SU-DHL-6 (cell line): ENCODE measurements around the gene INAFM2.

ENCODE experiments used
- H2AFZ ChIP-seq: fragments of 200-600 bp; sonication (generic); 2 replicates; pipeline ENCODE4 v1.6.1; 2014; ENCODE audit warnings: low read depth, mild to moderate bottlenecking, moderate library complexity, mixed read lengths, antibody characterized with exemption, low read length; ENCODE audit not compliant: severe bottlenecking
- H3F3A ChIP-seq: fragments of 200-600 bp; shearing (Covaris generic); 2 replicates; pipeline ENCODE4 v1.6.0; 2016; ENCODE audit warnings: antibody characterized with exemption, mild to moderate bottlenecking; ENCODE audit not compliant: insufficient read depth
- H3K27ac ChIP-seq: fragments of 200-600 bp; sonication (generic); 2 replicates; pipeline ENCODE4 v1.5.1; 2016; ENCODE audit warnings: low read depth, mild to moderate bottlenecking, low read length, moderate library complexity, mixed read lengths
- H3K27me3 ChIP-seq: fragments of 200-600 bp; sonication (generic), shearing (Covaris generic); 2 replicates; pipeline ENCODE4 v1.6.0; 2014; ENCODE audit warnings: mild to moderate bottlenecking, low read length
- H3K36me3 ChIP-seq: fragments of 200-600 bp; sonication (generic); 2 replicates; pipeline ENCODE4 v1.6.1; 2014; ENCODE audit warnings: mild to moderate bottlenecking, low read length, mixed read lengths
- H3K4me2 ChIP-seq: fragments of 300-600, 200-600 bp; shearing (Covaris generic), sonication (generic); 2 replicates; pipeline ENCODE4 v1.6.0; 2014; ENCODE audit warnings: low read length, low read depth, mild to moderate bottlenecking; ENCODE audit not compliant: poor library complexity, severe bottlenecking
- H3K4me3 ChIP-seq: fragments of 200-600 bp; sonication (generic); 2 replicates; pipeline ENCODE4 v1.5.1; 2014; ENCODE audit warnings: antibody characterized with exemption, low read length, mild to moderate bottlenecking, mixed read lengths; ENCODE audit not compliant: insufficient read depth, poor library complexity, severe bottlenecking
- H3K79me2 ChIP-seq: fragments of 200-600 bp; sonication (generic); 2 replicates; pipeline ENCODE4 v1.6.1; 2014; ENCODE audit warnings: mild to moderate bottlenecking, low read length, moderate library complexity; ENCODE audit not compliant: insufficient read depth
- H3K9ac ChIP-seq: fragments of 200-600 bp; sonication (generic); 2 replicates; pipeline ENCODE4 v1.7.0; 2014; ENCODE audit warnings: mild to moderate bottlenecking, low read length
- H3K9me2 ChIP-seq: fragments of 200-600 bp; sonication (generic); replicated peaks from 2 replicates; pipeline ENCODE4 v1.6.1; 2014; ENCODE audit warnings: low read length; ENCODE audit not compliant: insufficient read depth
- H3K9me3 ChIP-seq: fragments of 200-600 bp; sonication (generic); 2 replicates; pipeline ENCODE4 v1.6.1; 2014; ENCODE audit warnings: low read length, mixed read lengths; ENCODE audit not compliant: insufficient read depth
- H4K20me1 ChIP-seq: fragments of 200-600 bp; sonication (generic); 2 replicates; pipeline ENCODE4 v1.6.1; 2014; ENCODE audit warnings: low read depth, mild to moderate bottlenecking, antibody characterized with exemption, low read length, moderate library complexity, mixed read lengths
- EZH2phosphoT487 ChIP-seq: fragments of 200-600 bp; sonication (generic), shearing (Covaris generic); conservative IDR thresholded peaks from 2 replicates; pipeline ENCODE4 v1.6.1; 2018; ENCODE audit warnings: mild to moderate bottlenecking, antibody characterized with exemption, low read length, moderate library complexity, mixed read lengths
- TF ChIP-seq, protein P1 (sequence below): fragments of 200-600 bp; sonication (generic); IDR thresholded peaks from one replicate; pipeline ENCODE4 v1.5.1; 2017; ENCODE audit warnings: antibody characterized with exemption, mild to moderate bottlenecking, low read length, moderate library complexity; ENCODE audit not compliant: insufficient read depth, poor library complexity, severe bottlenecking

INAFM2 gene

GRCh38 chr15:40349163-40349562 lies 25.7 kb downstream of the INAFM2 start:
- TF ChIP-seq, protein P1, sequence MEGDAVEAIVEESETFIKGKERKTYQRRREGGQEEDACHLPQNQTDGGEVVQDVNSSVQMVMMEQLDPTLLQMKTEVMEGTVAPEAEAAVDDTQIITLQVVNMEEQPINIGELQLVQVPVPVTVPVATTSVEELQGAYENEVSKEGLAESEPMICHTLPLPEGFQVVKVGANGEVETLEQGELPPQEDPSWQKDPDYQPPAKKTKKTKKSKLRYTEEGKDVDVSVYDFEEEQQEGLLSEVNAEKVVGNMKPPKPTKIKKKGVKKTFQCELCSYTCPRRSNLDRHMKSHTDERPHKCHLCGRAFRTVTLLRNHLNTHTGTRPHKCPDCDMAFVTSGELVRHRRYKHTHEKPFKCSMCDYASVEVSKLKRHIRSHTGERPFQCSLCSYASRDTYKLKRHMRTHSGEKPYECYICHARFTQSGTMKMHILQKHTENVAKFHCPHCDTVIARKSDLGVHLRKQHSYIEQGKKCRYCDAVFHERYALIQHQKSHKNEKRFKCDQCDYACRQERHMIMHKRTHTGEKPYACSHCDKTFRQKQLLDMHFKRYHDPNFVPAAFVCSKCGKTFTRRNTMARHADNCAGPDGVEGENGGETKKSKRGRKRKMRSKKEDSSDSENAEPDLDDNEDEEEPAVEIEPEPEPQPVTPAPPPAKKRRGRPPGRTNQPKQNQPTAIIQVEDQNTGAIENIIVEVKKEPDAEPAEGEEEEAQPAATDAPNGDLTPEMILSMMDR, result no peak
- no peak for TF ChIP-seq EZH2phosphoT487
- Histone ChIP-seq H3K4me2 (no peak overlapping the region), H3K9ac (no peak overlapping the region)

GRCh38 chr15:40352281-40352901 lies 28.9 kb downstream of the INAFM2 start:
- no peaks in the 10 kb centered on the region for H3K36me3 ChIP-seq
- no peak overlapping the region for H3K9ac ChIP-seq
- H3K4me2 ChIP-seq, result no peak overlapping the region
- TF ChIP-seq, protein P1, result no peak
- TF ChIP-seq EZH2phosphoT487, result no peak
- H4K20me1 ChIP-seq, result no peaks in the 10 kb centered on the region
- H3F3A ChIP-seq, result no peaks in the 10 kb centered on the region
- H3K9me3 ChIP-seq, result no peaks in the 10 kb centered on the region
- H3K79me2 ChIP-seq, result no peaks in the 10 kb centered on the region
- H3K4me3 ChIP-seq, result no peak overlapping the region
- no peak overlapping the region for H2AFZ ChIP-seq
- H3K9me2 ChIP-seq, result no peaks in the 10 kb centered on the region
- no peak overlapping the region for H3K27ac ChIP-seq
- no peaks in the 10 kb centered on the region for H3K27me3 ChIP-seq

More at GRCh38 chr15:40349163-40349562, 25.7 kb downstream of the INAFM2 start:
- Histone ChIP-seq H2AFZ (no peak overlapping the region), H3K27ac (no peak overlapping the region), H3K9me2 (no peaks in the 10 kb centered on the region), H3K79me2 (no peaks in the 10 kb centered on the region), H3F3A (no peaks in the 10 kb centered on the region), H3K27me3 (no peaks in the 10 kb centered on the region), H3K4me3 (no peak overlapping the region), H4K20me1 (no peaks in the 10 kb centered on the region), H3K9me3 (no peaks in the 10 kb centered on the region), H3K36me3 (no peaks in the 10 kb centered on the region)

GRCh38 chr15:40353697-40354096 lies 30.2 kb downstream of the INAFM2 start:
- no peak for TF ChIP-seq EZH2phosphoT487
- TF ChIP-seq, protein P1, result no peak
- H3F3A ChIP-seq, result no peaks in the 10 kb centered on the region
- no peak overlapping the region for H3K9ac ChIP-seq
- no peaks in the 10 kb centered on the region for H3K79me2 ChIP-seq
- H3K9me2 ChIP-seq, result no peaks in the 10 kb centered on the region
- H3K4me3 ChIP-seq, result no peak overlapping the region
- no peaks in the 10 kb centered on the region for H3K9me3 ChIP-seq
- H4K20me1 ChIP-seq, result no peaks in the 10 kb centered on the region
- no peaks in the 10 kb centered on the region for H3K36me3 ChIP-seq
- no peaks in the 10 kb centered on the region for H3K27me3 ChIP-seq
- H3K27ac ChIP-seq, result no peak overlapping the region
- H3K4me2 ChIP-seq, result no peak overlapping the region
- H2AFZ ChIP-seq, result no peak overlapping the region
